ENCODE data around the gene BMPR1B.

BMPR1B gene

GRCh38 chr4:94918543-94918942, 160.8 kb downstream of the BMPR1B start:
- no peak for DNase-seq

GRCh38 chr4:94920369-94920768, 162.6 kb downstream of the BMPR1B start:
- DNase-seq, result no peak

- no peak for DNase-seq
These were observed 166.8 kb downstream of the BMPR1B start for GRCh38 chr4:94924566-94924965.

- DNase-seq, result no peak
These were observed 168.1 kb downstream of the BMPR1B start for GRCh38 chr4:94925764-94926347.

- DNase-seq, result no peak
These were observed 169.2 kb downstream of the BMPR1B start for GRCh38 chr4:94926936-94927335.

- DNase-seq, result no peak
These were observed 169.9 kb downstream of the BMPR1B start for GRCh38 chr4:94927696-94928095.

- no peak for DNase-seq
These were observed 171.9 kb downstream of the BMPR1B start for GRCh38 chr4:94929696-94930095.

- DNase-seq, result no peak
These were observed 173.9 kb downstream of the BMPR1B start for GRCh38 chr4:94931626-94932025.

- DNase-seq, result no peak
These were observed 174.6 kb downstream of the BMPR1B start for GRCh38 chr4:94932366-94932765.

- no peak for DNase-seq
These were observed 176.0 kb downstream of the BMPR1B start for GRCh38 chr4:94933799-94934198.

- no peak for DNase-seq
These were observed 176.4 kb downstream of the BMPR1B start for GRCh38 chr4:94934201-94934600.

- DNase-seq, result no peak
These were observed 177.1 kb downstream of the BMPR1B start for GRCh38 chr4:94934864-94935263.

GRCh38 chr4:94936854-94937253, 179.1 kb downstream of the BMPR1B start:
- DNase-seq, result no peak

GRCh38 chr4:94939791-94940519, 182.2 kb downstream of the BMPR1B start:
- no peak for DNase-seq

- no peak for DNase-seq
These were observed 182.8 kb downstream of the BMPR1B start for GRCh38 chr4:94940520-94940908.

- no peak for DNase-seq
These were observed 184.0 kb downstream of the BMPR1B start for GRCh38 chr4:94941706-94942105.

GRCh38 chr4:94944726-94945125, 187.0 kb downstream of the BMPR1B start:
- DNase-seq, result no peak

- no peak for DNase-seq
These were observed 189.9 kb downstream of the BMPR1B start for GRCh38 chr4:94947681-94948108.

- DNase-seq, result no peak
These were observed 196.5 kb downstream of the BMPR1B start for GRCh38 chr4:94954251-94954650.

- no peak for DNase-seq
These were observed 199.3 kb downstream of the BMPR1B start for GRCh38 chr4:94957030-94957429.

- no peak for DNase-seq
These were observed 201.6 kb downstream of the BMPR1B start for GRCh38 chr4:94959307-94959706.

GRCh38 chr4:94960708-94961107, 203.0 kb downstream of the BMPR1B start:
- no peak for DNase-seq

GRCh38 chr4:94961420-94961819, 203.7 kb downstream of the BMPR1B start:
- no peak for DNase-seq

GRCh38 chr4:94962484-94962883, 204.7 kb downstream of the BMPR1B start:
- DNase-seq, result no peak

- DNase-seq, result no peak
These were observed 208.1 kb downstream of the BMPR1B start for GRCh38 chr4:94965852-94966251.
